WTC11 (cell line): ENCODE measurements around the gene LENG8. TPM values are rescaled to one million over a fixed set of nuclear protein-coding genes. Genes with fewer than 3 reads are reported as not detected.

Experiments
- ATF1 ChIP-seq: sonication (generic); formaldehyde crosslinking; IDR thresholded peaks from 2 replicates; pipeline ENCODE4 v1.8.1; 2023; ENCODE audit warnings: mild to moderate bottlenecking, moderate library complexity, missing genetic modification reagents
- GRHL2 ChIP-seq: fragments of 250-450 bp; sonication (Bioruptor Pico); IDR thresholded peaks from 2 replicates; pipeline ENCODE4 v1.8.0; 2022; ENCODE audit warnings: mild to moderate bottlenecking, moderate library complexity; ENCODE audit not compliant: insufficient replicate concordance, severe bottlenecking
- HMGA2 ChIP-seq: fragments of 250-450 bp; sonication (Bioruptor Pico); IDR thresholded peaks from 2 replicates; pipeline ENCODE4 v1.4.0; 2021; ENCODE audit warnings: mild to moderate bottlenecking, moderate library complexity
- IRF2 ChIP-seq: sonication (generic); formaldehyde crosslinking; IDR thresholded peaks from 2 replicates; pipeline ENCODE4 v1.8.0; 2022; ENCODE audit warnings: low read depth, missing genetic modification reagents, borderline replicate concordance
- MYBL2 ChIP-seq: sonication (generic); formaldehyde crosslinking; IDR thresholded peaks from 2 replicates; pipeline ENCODE4 v1.8.1; 2023; ENCODE audit warnings: mild to moderate bottlenecking, moderate library complexity, missing genetic modification reagents
- NR2C2 ChIP-seq: sonication (generic); formaldehyde crosslinking; IDR thresholded peaks from 2 replicates; pipeline ENCODE4 v1.8.0; 2022; ENCODE audit warnings: mild to moderate bottlenecking, missing genetic modification reagents
- TEAD1 ChIP-seq: sonication (generic); formaldehyde crosslinking; IDR thresholded peaks from 2 replicates; pipeline ENCODE4 v1.8.0; 2022; ENCODE audit warnings: mild to moderate bottlenecking, missing genetic modification reagents
- ZNF416 ChIP-seq: fragments of 250-450 bp; sonication (Bioruptor Pico); IDR thresholded peaks from 2 replicates; pipeline ENCODE4 v1.9.0; 2021; ENCODE audit warnings: mild to moderate bottlenecking, inconsistent platforms
- total RNA-seq: library from RNA; stranded (reverse); gene quantifications from 3 replicates; pipeline ENCODE4 v1.2.3, GENCODE V29; 2021
- TF ChIP-seq, protein P1 (sequence below): sonication (generic); formaldehyde crosslinking; IDR thresholded peaks from 2 replicates; pipeline ENCODE4 v1.8.0; 2023; ENCODE audit warnings: mild to moderate bottlenecking, missing genetic modification reagents
- TF ChIP-seq, protein P2 (sequence below): sonication (generic); formaldehyde crosslinking; IDR thresholded peaks from 2 replicates; pipeline ENCODE4 v1.8.1; 2022; ENCODE audit warnings: mild to moderate bottlenecking, moderate library complexity, missing genetic modification reagents
- TF ChIP-seq, protein P3 (sequence below): sonication (generic); formaldehyde crosslinking; IDR thresholded peaks from 2 replicates; pipeline ENCODE4 v1.8.1; 2022; ENCODE audit warnings: low read depth, mild to moderate bottlenecking, moderate library complexity, missing genetic modification reagents, borderline replicate concordance
- TF ChIP-seq, protein P4 (sequence below): fragments of 250-450 bp; sonication (Bioruptor Pico); IDR thresholded peaks from 2 replicates; pipeline ENCODE4 v1.9.0; 2021; ENCODE audit warnings: mild to moderate bottlenecking, borderline replicate concordance
- TF ChIP-seq, protein P5 (sequence below): fragments of 250-450 bp; sonication (Bioruptor Pico); IDR thresholded peaks from 2 replicates; pipeline ENCODE4 v2.1.2; 2022; ENCODE audit warnings: mild to moderate bottlenecking, moderate library complexity
- TF ChIP-seq, protein P6 (sequence below): sonication (generic); formaldehyde crosslinking; IDR thresholded peaks from 2 replicates; pipeline ENCODE4 v1.8.1; 2022; ENCODE audit warnings: low read depth, missing genetic modification reagents, borderline replicate concordance
- TF ChIP-seq, protein P7 (sequence below): sonication (generic); formaldehyde crosslinking; IDR thresholded peaks from 2 replicates; pipeline ENCODE4 v1.8.1; 2023; ENCODE audit warnings: mild to moderate bottlenecking, missing genetic modification reagents, borderline replicate concordance
- TF ChIP-seq, protein P8 (sequence below): sonication (generic); formaldehyde crosslinking; IDR thresholded peaks from 2 replicates; pipeline ENCODE4 v1.8.0; 2023; ENCODE audit warnings: missing genetic modification reagents, mild to moderate bottlenecking, borderline replicate concordance

Gene LENG8
- total RNA-seq, 1 experiment from 2014 or later: 175 TPM

DNA sequence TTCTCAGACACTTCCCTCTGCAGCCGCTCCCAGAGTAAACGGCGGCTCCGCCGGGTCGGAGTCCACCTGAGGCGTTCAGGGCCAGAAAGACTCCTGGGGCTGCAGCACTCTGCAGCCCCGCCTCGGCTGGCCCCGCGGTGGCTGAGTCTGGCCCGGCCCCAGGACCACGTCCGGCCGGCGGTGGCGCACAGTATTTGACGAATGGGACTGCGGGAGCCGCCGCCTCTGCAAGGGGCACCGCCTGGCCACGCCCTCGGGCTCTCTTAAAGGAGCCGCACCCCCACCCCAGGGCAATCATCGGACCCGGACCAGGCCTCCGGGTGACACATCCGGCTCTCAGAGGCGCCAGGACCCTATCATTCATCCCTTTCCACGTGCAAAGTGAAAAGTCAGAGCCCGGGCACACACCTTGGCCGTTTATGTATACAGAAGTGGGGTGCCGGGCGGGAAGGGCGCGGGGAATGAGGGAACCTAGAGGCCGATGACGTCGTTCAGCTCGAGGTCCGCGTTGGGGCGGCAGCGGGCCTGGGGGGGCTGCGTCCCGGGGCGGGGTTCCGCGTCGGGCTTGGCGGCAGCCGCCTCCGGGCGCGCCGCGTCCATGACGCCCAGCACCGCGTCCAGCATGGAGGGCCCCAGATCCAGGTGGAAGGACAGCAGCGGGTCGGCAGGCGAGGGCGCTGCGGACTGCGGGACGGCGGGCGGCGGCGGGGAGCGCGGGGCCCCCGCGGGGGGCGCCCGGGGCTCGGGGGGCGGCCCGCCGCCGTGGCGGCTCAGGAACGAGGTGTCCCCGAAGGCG is 15.8 kb downstream of the LENG8 start (continued):
- TF ChIP-seq, protein P1, sequence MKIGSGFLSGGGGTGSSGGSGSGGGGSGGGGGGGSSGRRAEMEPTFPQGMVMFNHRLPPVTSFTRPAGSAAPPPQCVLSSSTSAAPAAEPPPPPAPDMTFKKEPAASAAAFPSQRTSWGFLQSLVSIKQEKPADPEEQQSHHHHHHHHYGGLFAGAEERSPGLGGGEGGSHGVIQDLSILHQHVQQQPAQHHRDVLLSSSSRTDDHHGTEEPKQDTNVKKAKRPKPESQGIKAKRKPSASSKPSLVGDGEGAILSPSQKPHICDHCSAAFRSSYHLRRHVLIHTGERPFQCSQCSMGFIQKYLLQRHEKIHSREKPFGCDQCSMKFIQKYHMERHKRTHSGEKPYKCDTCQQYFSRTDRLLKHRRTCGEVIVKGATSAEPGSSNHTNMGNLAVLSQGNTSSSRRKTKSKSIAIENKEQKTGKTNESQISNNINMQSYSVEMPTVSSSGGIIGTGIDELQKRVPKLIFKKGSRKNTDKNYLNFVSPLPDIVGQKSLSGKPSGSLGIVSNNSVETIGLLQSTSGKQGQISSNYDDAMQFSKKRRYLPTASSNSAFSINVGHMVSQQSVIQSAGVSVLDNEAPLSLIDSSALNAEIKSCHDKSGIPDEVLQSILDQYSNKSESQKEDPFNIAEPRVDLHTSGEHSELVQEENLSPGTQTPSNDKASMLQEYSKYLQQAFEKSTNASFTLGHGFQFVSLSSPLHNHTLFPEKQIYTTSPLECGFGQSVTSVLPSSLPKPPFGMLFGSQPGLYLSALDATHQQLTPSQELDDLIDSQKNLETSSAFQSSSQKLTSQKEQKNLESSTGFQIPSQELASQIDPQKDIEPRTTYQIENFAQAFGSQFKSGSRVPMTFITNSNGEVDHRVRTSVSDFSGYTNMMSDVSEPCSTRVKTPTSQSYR (CRISPR knock-in tag): no peak
- TF ChIP-seq, protein P2, sequence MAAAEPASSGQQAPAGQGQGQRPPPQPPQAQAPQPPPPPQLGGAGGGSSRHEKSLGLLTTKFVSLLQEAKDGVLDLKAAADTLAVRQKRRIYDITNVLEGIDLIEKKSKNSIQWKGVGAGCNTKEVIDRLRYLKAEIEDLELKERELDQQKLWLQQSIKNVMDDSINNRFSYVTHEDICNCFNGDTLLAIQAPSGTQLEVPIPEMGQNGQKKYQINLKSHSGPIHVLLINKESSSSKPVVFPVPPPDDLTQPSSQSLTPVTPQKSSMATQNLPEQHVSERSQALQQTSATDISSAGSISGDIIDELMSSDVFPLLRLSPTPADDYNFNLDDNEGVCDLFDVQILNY (CRISPR knock-in tag): peak; percentile 19
- peak; percentile 69; the same call in 1 of the 2 replicates for TF ChIP-seq NR2C2 (CRISPR knock-in tag)
- TF ChIP-seq, protein P3, sequence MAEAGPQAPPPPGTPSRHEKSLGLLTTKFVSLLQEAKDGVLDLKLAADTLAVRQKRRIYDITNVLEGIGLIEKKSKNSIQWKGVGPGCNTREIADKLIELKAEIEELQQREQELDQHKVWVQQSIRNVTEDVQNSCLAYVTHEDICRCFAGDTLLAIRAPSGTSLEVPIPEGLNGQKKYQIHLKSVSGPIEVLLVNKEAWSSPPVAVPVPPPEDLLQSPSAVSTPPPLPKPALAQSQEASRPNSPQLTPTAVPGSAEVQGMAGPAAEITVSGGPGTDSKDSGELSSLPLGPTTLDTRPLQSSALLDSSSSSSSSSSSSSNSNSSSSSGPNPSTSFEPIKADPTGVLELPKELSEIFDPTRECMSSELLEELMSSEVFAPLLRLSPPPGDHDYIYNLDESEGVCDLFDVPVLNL (CRISPR knock-in tag): no peak
- peak; percentile 46; the same call in 1 of the 2 replicates for TF ChIP-seq MYBL2 (CRISPR knock-in tag)
- TF ChIP-seq GRHL2 (CRISPR knock-in tag): no peak
- 0 out of 2 replicates have a peak, but pooled peaks have one; percentile 19 for TF ChIP-seq TEAD1
- TF ChIP-seq, protein P4, sequence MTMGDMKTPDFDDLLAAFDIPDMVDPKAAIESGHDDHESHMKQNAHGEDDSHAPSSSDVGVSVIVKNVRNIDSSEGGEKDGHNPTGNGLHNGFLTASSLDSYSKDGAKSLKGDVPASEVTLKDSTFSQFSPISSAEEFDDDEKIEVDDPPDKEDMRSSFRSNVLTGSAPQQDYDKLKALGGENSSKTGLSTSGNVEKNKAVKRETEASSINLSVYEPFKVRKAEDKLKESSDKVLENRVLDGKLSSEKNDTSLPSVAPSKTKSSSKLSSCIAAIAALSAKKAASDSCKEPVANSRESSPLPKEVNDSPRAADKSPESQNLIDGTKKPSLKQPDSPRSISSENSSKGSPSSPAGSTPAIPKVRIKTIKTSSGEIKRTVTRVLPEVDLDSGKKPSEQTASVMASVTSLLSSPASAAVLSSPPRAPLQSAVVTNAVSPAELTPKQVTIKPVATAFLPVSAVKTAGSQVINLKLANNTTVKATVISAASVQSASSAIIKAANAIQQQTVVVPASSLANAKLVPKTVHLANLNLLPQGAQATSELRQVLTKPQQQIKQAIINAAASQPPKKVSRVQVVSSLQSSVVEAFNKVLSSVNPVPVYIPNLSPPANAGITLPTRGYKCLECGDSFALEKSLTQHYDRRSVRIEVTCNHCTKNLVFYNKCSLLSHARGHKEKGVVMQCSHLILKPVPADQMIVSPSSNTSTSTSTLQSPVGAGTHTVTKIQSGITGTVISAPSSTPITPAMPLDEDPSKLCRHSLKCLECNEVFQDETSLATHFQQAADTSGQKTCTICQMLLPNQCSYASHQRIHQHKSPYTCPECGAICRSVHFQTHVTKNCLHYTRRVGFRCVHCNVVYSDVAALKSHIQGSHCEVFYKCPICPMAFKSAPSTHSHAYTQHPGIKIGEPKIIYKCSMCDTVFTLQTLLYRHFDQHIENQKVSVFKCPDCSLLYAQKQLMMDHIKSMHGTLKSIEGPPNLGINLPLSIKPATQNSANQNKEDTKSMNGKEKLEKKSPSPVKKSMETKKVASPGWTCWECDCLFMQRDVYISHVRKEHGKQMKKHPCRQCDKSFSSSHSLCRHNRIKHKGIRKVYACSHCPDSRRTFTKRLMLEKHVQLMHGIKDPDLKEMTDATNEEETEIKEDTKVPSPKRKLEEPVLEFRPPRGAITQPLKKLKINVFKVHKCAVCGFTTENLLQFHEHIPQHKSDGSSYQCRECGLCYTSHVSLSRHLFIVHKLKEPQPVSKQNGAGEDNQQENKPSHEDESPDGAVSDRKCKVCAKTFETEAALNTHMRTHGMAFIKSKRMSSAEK (CRISPR knock-in tag): no peak
- TF ChIP-seq, protein P5, sequence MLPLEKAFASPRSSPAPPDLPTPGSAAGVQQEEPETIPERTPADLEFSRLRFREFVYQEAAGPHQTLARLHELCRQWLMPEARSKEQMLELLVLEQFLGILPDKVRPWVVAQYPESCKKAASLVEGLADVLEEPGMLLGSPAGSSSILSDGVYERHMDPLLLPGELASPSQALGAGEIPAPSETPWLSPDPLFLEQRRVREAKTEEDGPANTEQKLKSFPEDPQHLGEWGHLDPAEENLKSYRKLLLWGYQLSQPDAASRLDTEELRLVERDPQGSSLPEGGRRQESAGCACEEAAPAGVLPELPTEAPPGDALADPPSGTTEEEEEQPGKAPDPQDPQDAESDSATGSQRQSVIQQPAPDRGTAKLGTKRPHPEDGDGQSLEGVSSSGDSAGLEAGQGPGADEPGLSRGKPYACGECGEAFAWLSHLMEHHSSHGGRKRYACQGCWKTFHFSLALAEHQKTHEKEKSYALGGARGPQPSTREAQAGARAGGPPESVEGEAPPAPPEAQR (CRISPR knock-in tag): no peak
- TF ChIP-seq, protein P6, sequence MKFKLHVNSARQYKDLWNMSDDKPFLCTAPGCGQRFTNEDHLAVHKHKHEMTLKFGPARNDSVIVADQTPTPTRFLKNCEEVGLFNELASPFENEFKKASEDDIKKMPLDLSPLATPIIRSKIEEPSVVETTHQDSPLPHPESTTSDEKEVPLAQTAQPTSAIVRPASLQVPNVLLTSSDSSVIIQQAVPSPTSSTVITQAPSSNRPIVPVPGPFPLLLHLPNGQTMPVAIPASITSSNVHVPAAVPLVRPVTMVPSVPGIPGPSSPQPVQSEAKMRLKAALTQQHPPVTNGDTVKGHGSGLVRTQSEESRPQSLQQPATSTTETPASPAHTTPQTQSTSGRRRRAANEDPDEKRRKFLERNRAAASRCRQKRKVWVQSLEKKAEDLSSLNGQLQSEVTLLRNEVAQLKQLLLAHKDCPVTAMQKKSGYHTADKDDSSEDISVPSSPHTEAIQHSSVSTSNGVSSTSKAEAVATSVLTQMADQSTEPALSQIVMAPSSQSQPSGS: no peak
- TF ChIP-seq, protein P7, sequence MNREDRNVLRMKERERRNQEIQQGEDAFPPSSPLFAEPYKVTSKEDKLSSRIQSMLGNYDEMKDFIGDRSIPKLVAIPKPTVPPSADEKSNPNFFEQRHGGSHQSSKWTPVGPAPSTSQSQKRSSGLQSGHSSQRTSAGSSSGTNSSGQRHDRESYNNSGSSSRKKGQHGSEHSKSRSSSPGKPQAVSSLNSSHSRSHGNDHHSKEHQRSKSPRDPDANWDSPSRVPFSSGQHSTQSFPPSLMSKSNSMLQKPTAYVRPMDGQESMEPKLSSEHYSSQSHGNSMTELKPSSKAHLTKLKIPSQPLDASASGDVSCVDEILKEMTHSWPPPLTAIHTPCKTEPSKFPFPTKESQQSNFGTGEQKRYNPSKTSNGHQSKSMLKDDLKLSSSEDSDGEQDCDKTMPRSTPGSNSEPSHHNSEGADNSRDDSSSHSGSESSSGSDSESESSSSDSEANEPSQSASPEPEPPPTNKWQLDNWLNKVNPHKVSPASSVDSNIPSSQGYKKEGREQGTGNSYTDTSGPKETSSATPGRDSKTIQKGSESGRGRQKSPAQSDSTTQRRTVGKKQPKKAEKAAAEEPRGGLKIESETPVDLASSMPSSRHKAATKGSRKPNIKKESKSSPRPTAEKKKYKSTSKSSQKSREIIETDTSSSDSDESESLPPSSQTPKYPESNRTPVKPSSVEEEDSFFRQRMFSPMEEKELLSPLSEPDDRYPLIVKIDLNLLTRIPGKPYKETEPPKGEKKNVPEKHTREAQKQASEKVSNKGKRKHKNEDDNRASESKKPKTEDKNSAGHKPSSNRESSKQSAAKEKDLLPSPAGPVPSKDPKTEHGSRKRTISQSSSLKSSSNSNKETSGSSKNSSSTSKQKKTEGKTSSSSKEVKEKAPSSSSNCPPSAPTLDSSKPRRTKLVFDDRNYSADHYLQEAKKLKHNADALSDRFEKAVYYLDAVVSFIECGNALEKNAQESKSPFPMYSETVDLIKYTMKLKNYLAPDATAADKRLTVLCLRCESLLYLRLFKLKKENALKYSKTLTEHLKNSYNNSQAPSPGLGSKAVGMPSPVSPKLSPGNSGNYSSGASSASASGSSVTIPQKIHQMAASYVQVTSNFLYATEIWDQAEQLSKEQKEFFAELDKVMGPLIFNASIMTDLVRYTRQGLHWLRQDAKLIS: no peak
- no peak for TF ChIP-seq IRF2
- TF ChIP-seq ATF1: no peak; the same call in 1 of the 2 replicates
- no peak for TF ChIP-seq ZNF416
- TF ChIP-seq HMGA2 (CRISPR knock-in tag): no peak
- TF ChIP-seq, protein P8, sequence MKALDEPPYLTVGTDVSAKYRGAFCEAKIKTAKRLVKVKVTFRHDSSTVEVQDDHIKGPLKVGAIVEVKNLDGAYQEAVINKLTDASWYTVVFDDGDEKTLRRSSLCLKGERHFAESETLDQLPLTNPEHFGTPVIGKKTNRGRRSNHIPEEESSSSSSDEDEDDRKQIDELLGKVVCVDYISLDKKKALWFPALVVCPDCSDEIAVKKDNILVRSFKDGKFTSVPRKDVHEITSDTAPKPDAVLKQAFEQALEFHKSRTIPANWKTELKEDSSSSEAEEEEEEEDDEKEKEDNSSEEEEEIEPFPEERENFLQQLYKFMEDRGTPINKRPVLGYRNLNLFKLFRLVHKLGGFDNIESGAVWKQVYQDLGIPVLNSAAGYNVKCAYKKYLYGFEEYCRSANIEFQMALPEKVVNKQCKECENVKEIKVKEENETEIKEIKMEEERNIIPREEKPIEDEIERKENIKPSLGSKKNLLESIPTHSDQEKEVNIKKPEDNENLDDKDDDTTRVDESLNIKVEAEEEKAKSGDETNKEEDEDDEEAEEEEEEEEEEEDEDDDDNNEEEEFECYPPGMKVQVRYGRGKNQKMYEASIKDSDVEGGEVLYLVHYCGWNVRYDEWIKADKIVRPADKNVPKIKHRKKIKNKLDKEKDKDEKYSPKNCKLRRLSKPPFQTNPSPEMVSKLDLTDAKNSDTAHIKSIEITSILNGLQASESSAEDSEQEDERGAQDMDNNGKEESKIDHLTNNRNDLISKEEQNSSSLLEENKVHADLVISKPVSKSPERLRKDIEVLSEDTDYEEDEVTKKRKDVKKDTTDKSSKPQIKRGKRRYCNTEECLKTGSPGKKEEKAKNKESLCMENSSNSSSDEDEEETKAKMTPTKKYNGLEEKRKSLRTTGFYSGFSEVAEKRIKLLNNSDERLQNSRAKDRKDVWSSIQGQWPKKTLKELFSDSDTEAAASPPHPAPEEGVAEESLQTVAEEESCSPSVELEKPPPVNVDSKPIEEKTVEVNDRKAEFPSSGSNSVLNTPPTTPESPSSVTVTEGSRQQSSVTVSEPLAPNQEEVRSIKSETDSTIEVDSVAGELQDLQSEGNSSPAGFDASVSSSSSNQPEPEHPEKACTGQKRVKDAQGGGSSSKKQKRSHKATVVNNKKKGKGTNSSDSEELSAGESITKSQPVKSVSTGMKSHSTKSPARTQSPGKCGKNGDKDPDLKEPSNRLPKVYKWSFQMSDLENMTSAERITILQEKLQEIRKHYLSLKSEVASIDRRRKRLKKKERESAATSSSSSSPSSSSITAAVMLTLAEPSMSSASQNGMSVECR (CRISPR knock-in tag): no peak
